Measurements from ENCODE around the gene PREB. TPM values are rescaled to one million over a fixed set of nuclear protein-coding genes. Genes with fewer than 3 reads are reported as not detected.

Gene PREB
- total and polyA plus RNA-seq, 2 of the 13 experiments (the other 11 are each of a cell fraction or from before 2014, with no cell fraction given) = 112 to 192 TPM

DNA sequence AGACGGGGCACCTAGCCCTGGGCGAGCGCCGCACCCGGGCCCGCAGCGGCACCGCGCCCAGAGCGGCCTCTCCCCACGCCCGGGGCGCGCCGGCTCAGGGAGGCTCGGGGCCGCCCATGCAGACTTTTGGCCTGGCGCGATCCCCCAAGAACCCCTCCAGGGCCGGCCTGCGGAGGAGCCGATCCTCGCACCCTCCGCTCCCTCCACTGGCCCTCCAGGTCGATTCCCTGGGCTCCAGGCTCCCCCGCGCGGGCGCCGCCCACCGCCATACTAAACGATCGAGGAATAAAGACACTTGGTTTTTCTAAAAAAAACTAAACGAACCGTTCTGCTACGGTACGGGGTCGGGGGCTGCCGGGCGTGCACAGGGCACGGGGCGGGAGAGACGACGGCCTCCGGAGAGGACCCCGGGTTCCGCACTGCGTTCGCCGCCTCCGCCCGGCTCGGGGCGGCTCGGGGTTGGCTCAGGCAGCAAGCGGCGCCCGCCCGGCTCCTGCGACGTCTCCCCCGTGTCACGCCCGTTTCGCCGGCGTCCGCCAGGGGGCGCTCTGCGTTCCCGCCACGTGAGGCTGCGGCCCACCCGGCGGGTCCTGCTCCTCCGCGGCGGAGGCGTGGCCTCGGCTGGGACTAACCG is 48.2 kb downstream of the PREB start (continued):
- TF ChIP-seq DPF2 (CRISPR knock-in tag; IDR thresholded peaks at IDR 0.05; ENCODE audit: borderline replicate concordance, low read depth) (peak; percentile 32; the same call in 1 of the 2 replicates), ZNF331 (CRISPR knock-in tag; IDR thresholded peaks at IDR 0.05) (peak; percentile 91), RFXAP (CRISPR knock-in tag; IDR thresholded peaks at IDR 0.05; ENCODE audit: borderline replicate concordance) (peak; percentile 91; the same call in 1 of the 2 replicates), ZBTB38 (CRISPR knock-in tag; IDR thresholded peaks at IDR 0.05) (peak; percentile 89), ATAD3A (CRISPR knock-in tag; IDR thresholded peaks at IDR 0.05) (no peak), ZBTB8A (CRISPR knock-in tag; IDR thresholded peaks at IDR 0.05; ENCODE audit: borderline replicate concordance, low read depth) (no peak), ZFY (CRISPR knock-in tag; IDR thresholded peaks at IDR 0.05) (no peak), SAP130 (CRISPR knock-in tag; IDR thresholded peaks at IDR 0.05; ENCODE audit: low read depth) (peak; percentile 78; the same call in 1 of the 2 replicates), HNRNPUL1 (IDR thresholded peaks at IDR 0.05; ENCODE audit: low read depth, low read length) (no peak), ZNF850 (CRISPR knock-in tag; conservative IDR thresholded peaks at IDR 0.05) (no peak), ZNF557 (CRISPR knock-in tag; IDR thresholded peaks at IDR 0.05) (no peak), SAFB2 (CRISPR knock-in tag; IDR thresholded peaks at IDR 0.05; ENCODE audit: borderline replicate concordance, low read depth) (peak; percentile 95), ZIK1 (CRISPR knock-in tag; IDR thresholded peaks at IDR 0.05; ENCODE audit: borderline replicate concordance, low read depth) (peak; percentile 31; the same call in 1 of the 2 replicates), NR2C2 (CRISPR knock-in tag; IDR thresholded peaks at IDR 0.05; ENCODE audit: borderline replicate concordance) (peak; percentile 56; the same call in 1 of the 2 replicates), CREB1 (IDR thresholded peaks at IDR 0.05) (peak; percentile 62; the same call in 1 of the 2 replicates), CREB1 (CRISPR knock-in tag; IDR thresholded peaks at IDR 0.05) (no peak), POLR2AphosphoS5 (IDR thresholded peaks at IDR 0.05; ENCODE audit: low read depth, low read length) (peak; percentile 61), ZNF34 (CRISPR knock-in tag; IDR thresholded peaks at IDR 0.05; ENCODE audit: borderline replicate concordance) (0 out of 2 replicates have a peak, but pooled peaks have one; percentile 60)
- TF ChIP-seq, protein P1, sequence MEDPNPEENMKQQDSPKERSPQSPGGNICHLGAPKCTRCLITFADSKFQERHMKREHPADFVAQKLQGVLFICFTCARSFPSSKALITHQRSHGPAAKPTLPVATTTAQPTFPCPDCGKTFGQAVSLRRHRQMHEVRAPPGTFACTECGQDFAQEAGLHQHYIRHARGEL (CRISPR knock-in tag; IDR thresholded peaks at IDR 0.05) = peak; percentile 83; the same call in 1 of the 2 replicates
- TF ChIP-seq, protein P2, sequence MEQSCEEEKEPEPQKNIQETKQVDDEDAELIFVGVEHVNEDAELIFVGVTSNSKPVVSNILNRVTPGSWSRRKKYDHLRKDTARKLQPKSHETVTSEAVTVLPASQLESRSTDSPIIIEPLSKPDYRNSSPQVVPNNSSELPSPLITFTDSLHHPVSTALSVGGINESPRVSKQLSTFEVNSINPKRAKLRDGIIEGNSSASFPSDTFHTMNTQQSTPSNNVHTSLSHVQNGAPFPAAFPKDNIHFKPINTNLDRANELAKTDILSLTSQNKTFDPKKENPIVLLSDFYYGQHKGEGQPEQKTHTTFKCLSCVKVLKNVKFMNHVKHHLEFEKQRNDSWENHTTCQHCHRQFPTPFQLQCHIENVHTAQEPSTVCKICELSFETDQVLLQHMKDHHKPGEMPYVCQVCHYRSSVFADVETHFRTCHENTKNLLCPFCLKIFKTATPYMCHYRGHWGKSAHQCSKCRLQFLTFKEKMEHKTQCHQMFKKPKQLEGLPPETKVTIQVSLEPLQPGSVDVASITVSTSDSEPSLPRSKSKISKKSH (CRISPR knock-in tag; IDR thresholded peaks at IDR 0.05; ENCODE audit: borderline replicate concordance) = no peak; the same call in 1 of the 2 replicates
- TF ChIP-seq, protein P3, sequence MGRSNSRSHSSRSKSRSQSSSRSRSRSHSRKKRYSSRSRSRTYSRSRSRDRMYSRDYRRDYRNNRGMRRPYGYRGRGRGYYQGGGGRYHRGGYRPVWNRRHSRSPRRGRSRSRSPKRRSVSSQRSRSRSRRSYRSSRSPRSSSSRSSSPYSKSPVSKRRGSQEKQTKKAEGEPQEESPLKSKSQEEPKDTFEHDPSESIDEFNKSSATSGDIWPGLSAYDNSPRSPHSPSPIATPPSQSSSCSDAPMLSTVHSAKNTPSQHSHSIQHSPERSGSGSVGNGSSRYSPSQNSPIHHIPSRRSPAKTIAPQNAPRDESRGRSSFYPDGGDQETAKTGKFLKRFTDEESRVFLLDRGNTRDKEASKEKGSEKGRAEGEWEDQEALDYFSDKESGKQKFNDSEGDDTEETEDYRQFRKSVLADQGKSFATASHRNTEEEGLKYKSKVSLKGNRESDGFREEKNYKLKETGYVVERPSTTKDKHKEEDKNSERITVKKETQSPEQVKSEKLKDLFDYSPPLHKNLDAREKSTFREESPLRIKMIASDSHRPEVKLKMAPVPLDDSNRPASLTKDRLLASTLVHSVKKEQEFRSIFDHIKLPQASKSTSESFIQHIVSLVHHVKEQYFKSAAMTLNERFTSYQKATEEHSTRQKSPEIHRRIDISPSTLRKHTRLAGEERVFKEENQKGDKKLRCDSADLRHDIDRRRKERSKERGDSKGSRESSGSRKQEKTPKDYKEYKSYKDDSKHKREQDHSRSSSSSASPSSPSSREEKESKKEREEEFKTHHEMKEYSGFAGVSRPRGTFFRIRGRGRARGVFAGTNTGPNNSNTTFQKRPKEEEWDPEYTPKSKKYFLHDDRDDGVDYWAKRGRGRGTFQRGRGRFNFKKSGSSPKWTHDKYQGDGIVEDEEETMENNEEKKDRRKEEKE (IDR thresholded peaks at IDR 0.05) = no peak
- TF ChIP-seq, protein P4, sequence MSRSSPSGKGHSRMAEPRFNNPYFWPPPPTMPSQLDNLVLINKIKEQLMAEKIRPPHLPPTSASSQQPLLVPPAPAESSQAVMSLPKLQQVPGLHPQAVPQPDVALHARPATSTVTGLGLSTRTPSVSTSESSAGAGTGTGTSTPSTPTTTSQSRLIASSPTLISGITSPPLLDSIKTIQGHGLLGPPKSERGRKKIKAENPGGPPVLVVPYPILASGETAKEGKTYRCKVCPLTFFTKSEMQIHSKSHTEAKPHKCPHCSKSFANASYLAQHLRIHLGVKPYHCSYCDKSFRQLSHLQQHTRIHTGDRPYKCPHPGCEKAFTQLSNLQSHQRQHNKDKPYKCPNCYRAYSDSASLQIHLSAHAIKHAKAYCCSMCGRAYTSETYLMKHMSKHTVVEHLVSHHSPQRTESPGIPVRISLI (CRISPR knock-in tag; IDR thresholded peaks at IDR 0.05; ENCODE audit: borderline replicate concordance) = 0 out of 2 replicates have a peak, but pooled peaks have one; percentile 13
- TF ChIP-seq, protein P5, sequence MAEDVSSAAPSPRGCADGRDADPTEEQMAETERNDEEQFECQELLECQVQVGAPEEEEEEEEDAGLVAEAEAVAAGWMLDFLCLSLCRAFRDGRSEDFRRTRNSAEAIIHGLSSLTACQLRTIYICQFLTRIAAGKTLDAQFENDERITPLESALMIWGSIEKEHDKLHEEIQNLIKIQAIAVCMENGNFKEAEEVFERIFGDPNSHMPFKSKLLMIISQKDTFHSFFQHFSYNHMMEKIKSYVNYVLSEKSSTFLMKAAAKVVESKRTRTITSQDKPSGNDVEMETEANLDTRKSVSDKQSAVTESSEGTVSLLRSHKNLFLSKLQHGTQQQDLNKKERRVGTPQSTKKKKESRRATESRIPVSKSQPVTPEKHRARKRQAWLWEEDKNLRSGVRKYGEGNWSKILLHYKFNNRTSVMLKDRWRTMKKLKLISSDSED (CRISPR knock-in tag; IDR thresholded peaks at IDR 0.05) = no peak

Data from HepG2 (cell line).